ENCODE results near the gene HOXA10. TPM values are rescaled to one million over a fixed set of nuclear protein-coding genes. Genes with fewer than 3 reads are reported as not detected.

HOXA10 gene
- total and polyA plus RNA-seq, 2 donors (not counting 1 experiment from before 2014, with no cell fraction given): 0.17 to 1.00 TPM

DNA sequence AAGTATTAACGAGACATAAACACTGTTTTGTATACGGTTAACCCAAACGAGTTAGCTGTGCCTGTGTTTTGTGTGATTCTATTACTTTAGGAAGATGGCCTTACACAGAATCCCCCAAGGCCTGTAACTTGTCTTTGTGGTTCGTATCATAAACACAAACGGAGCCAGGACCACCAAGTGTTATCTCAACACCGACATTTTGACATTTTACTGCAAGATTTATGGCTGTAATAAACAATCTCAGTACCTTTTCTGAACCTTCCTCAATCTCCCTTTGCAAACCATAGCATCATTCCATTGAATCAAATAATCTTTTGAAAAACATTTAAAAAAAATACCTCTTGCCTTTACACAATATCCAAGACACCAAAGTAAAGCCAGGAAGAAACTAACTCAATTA lies 41.1 kb downstream of the HOXA10 start:
- H3K79me2 ChIP-seq (ENCODE audit: control insufficient read depth, insufficient read depth, low read length): peaks cover 37% of the 10 kb centered on the region
- no peak overlapping the region for H3K4me2 ChIP-seq (ENCODE audit: extremely low read depth, insufficient read depth, low read length)
- DNase-seq (ENCODE audit: low read depth in 2 of 2): no peak
- no peaks in the 10 kb centered on the region for H3K9me3 ChIP-seq (ENCODE audit: control insufficient read depth, insufficient read depth, low read depth, low read length)
- H2AFZ ChIP-seq (ENCODE audit: low read length): no peak overlapping the region
- H3K27me3 ChIP-seq (ENCODE audit: control insufficient read depth, insufficient read depth, low read length): no peaks in the 10 kb centered on the region
- H3K9ac ChIP-seq (ENCODE audit: insufficient read depth, low read length): no peak overlapping the region
- TF ChIP-seq, protein P1, sequence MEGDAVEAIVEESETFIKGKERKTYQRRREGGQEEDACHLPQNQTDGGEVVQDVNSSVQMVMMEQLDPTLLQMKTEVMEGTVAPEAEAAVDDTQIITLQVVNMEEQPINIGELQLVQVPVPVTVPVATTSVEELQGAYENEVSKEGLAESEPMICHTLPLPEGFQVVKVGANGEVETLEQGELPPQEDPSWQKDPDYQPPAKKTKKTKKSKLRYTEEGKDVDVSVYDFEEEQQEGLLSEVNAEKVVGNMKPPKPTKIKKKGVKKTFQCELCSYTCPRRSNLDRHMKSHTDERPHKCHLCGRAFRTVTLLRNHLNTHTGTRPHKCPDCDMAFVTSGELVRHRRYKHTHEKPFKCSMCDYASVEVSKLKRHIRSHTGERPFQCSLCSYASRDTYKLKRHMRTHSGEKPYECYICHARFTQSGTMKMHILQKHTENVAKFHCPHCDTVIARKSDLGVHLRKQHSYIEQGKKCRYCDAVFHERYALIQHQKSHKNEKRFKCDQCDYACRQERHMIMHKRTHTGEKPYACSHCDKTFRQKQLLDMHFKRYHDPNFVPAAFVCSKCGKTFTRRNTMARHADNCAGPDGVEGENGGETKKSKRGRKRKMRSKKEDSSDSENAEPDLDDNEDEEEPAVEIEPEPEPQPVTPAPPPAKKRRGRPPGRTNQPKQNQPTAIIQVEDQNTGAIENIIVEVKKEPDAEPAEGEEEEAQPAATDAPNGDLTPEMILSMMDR (conservative IDR thresholded peaks at IDR 0.05 in 1 of 2, IDR thresholded peaks at IDR 0.05 in 1 of 2; ENCODE audit: low read depth in 1 of 2, low read length in 2 of 2): no peak
- TF ChIP-seq EZH2 (IDR thresholded peaks at IDR 0.05; ENCODE audit: low read length, missing control alignments): no peak
- H4K20me1 ChIP-seq (ENCODE audit: control insufficient read depth, extremely low read depth, insufficient read depth, low read length): no peaks in the 10 kb centered on the region
- peaks cover 31% of the 10 kb centered on the region for H3K4me1 ChIP-seq (ENCODE audit: control insufficient read depth, extremely low read depth, insufficient read depth, low read length)
- no peak overlapping the region for H3K4me3 ChIP-seq (replicated peaks in 1 of 4; ENCODE audit: control extremely low read depth in 1 of 4, insufficient read depth in 1 of 4, low read depth in 3 of 4, low read length in 4 of 4)
- H3K36me3 ChIP-seq (ENCODE audit: control insufficient read depth, insufficient read depth, low read length): no peaks in the 10 kb centered on the region
- no peak overlapping the region for H3K27ac ChIP-seq (ENCODE audit: insufficient read depth, low read length)

DNA sequence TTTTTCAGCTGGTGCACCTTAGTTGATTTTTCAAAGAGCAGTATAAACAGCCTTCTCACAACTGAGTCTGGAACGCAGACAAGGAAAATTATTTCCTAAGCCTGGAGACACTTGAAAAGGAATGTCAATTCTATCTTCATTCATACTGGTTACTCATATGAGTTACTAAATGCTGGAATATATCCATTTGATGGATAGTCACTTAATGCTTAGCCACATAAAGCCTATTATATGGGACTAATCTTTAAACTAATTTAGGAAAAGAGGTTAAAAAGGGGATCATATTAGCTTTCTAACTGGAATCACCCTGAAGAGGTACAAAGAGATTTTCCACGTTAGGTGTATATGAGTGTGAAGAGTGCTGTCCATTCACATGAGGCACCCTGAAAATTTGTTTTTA lies 41.9 kb downstream of the HOXA10 start:
- Histone ChIP-seq H2AFZ (ENCODE audit: low read length) (no peak overlapping the region), H3K9ac (ENCODE audit: insufficient read depth, low read length) (no peak overlapping the region), H3K4me3 (replicated peaks in 1 of 4; ENCODE audit: control extremely low read depth in 1 of 4, insufficient read depth in 1 of 4, low read depth in 3 of 4, low read length in 4 of 4) (no peak overlapping the region), H3K27ac (ENCODE audit: insufficient read depth, low read length) (no peak overlapping the region), H4K20me1 (ENCODE audit: control insufficient read depth, extremely low read depth, insufficient read depth, low read length) (no peaks in the 10 kb centered on the region), H3K9me3 (ENCODE audit: control insufficient read depth, insufficient read depth, low read depth, low read length) (no peaks in the 10 kb centered on the region), H3K27me3 (ENCODE audit: control insufficient read depth, insufficient read depth, low read length) (no peaks in the 10 kb centered on the region), H3K4me2 (ENCODE audit: extremely low read depth, insufficient read depth, low read length) (no peak overlapping the region), H3K79me2 (ENCODE audit: control insufficient read depth, insufficient read depth, low read length) (peaks cover 31% of the 10 kb centered on the region), H3K36me3 (ENCODE audit: control insufficient read depth, insufficient read depth, low read length) (no peaks in the 10 kb centered on the region), H3K4me1 (ENCODE audit: control insufficient read depth, extremely low read depth, insufficient read depth, low read length) (peaks cover 31% of the 10 kb centered on the region)
- no peak for TF ChIP-seq EZH2 (IDR thresholded peaks at IDR 0.05; ENCODE audit: low read length, missing control alignments)
- TF ChIP-seq, protein P1 (conservative IDR thresholded peaks at IDR 0.05 in 1 of 2, IDR thresholded peaks at IDR 0.05 in 1 of 2; ENCODE audit: low read depth in 1 of 2, low read length in 2 of 2): no peak
- no peak for DNase-seq (ENCODE audit: low read depth in 2 of 2)

DNA sequence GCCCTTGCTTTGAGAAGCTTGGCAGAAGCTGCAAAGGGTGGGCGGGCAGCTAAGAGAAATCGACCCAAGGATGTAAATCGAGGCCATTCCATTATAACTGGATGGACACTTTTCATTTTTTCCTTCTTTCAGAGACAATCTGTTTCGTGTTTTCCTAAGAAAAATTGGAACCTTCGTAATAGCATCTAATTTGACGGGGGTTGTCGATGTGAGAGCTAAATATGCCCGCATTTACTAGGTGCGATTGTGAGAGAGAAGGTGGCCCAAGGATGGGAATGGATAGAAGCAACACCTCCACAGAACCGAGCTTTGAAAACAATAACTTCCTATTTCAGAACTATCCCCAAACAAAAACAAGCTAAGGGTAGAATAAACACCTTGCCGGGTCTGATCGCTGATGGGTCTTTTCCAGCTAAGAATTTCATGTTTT lies 42.7 kb downstream of the HOXA10 start:
- no peaks in the 10 kb centered on the region for H3K36me3 ChIP-seq (ENCODE audit: control insufficient read depth, insufficient read depth, low read length)
- peaks cover 25% of the 10 kb centered on the region for H3K79me2 ChIP-seq (ENCODE audit: control insufficient read depth, insufficient read depth, low read length)
- H3K27me3 ChIP-seq (ENCODE audit: control insufficient read depth, insufficient read depth, low read length): no peaks in the 10 kb centered on the region
- peak overlapping the region; percentile 71 for H3K27ac ChIP-seq (ENCODE audit: insufficient read depth, low read length)
- H3K4me1 ChIP-seq (ENCODE audit: control insufficient read depth, extremely low read depth, insufficient read depth, low read length): peaks cover 28% of the 10 kb centered on the region
- H3K9me3 ChIP-seq (ENCODE audit: control insufficient read depth, insufficient read depth, low read depth, low read length): no peaks in the 10 kb centered on the region
- peak overlapping the region; percentile 94 for H3K4me2 ChIP-seq (ENCODE audit: extremely low read depth, insufficient read depth, low read length)
- no peaks in the 10 kb centered on the region for H4K20me1 ChIP-seq (ENCODE audit: control insufficient read depth, extremely low read depth, insufficient read depth, low read length)
- no peak for DNase-seq (ENCODE audit: low read depth in 2 of 2)
- no peak for TF ChIP-seq EZH2 (IDR thresholded peaks at IDR 0.05; ENCODE audit: low read length, missing control alignments)
- TF ChIP-seq, protein P1 (conservative IDR thresholded peaks at IDR 0.05 in 1 of 2, IDR thresholded peaks at IDR 0.05 in 1 of 2; ENCODE audit: low read depth in 1 of 2, low read length in 2 of 2): no peak
- H3K4me3 ChIP-seq (replicated peaks in 1 of 4; ENCODE audit: control extremely low read depth in 1 of 4, insufficient read depth in 1 of 4, low read depth in 3 of 4, low read length in 4 of 4): peak overlapping the region; percentile 42 to 71 (median 50)
- H2AFZ ChIP-seq (ENCODE audit: low read length): no peak overlapping the region
- H3K9ac ChIP-seq (ENCODE audit: insufficient read depth, low read length): peak overlapping the region; percentile 54
